ENCODE data around the gene GCN1. TPM values are rescaled to one million over a fixed set of nuclear protein-coding genes. Genes with fewer than 3 reads are reported as not detected.
"Not testable (repeated sequence)": the region's sequence is repeated elsewhere in the genome, so short reads cannot be mapped to it uniquely, and the experiment has no call there.

The GCN1 gene
- total and polyA plus RNA-seq, 10 of the 15 experiments (the other 5 are each of a cell fraction or from before 2014, with no cell fraction given), result 10.8 to 150 (median 58.3) TPM

GRCh38 chr12:120196817-120197541, 2.5 kb upstream of the GCN1 start:
- intact Hi-C loops (cut with micrococcal nuclease; ENCODE audit: unreplicated experiment), result loop anchor here (10.0 kb wide), 1 partner anchor 212 kb away; the partner anchor contains the start of gene BICDL1
- CTCF ChIA-PET, result interaction anchor here (0.6 to 5.6 kb wide), 6 partner anchors 31 to 321 kb away, joined by 3 to 61 read pairs (median 3); partner anchors contain the start of genes PXN and RAB35
- H3K9ac ChIP-seq (ENCODE audit: control insufficient read depth, insufficient read depth, low read length), result peak overlapping the region; percentile 37
- H3K27ac ChIP-seq (ENCODE audit: control insufficient read depth, insufficient read depth); H3K27me3 ChIP-seq (replicated peaks in 1 of 2; ENCODE audit: control insufficient read depth in 2 of 2, insufficient read depth in 2 of 2, low read length in 1 of 2); ATAC-seq; in situ Hi-C loops (cut with MboI); H3K9me3 ChIP-seq (replicated peaks; ENCODE audit: control insufficient read depth, insufficient read depth, low read length); H4K20me1 ChIP-seq (ENCODE audit: control insufficient read depth, insufficient read depth); FAIRE-seq; DNase-seq (ENCODE audit: low read depth, low spot score); H2AFZ ChIP-seq (ENCODE audit: control insufficient read depth, low read depth, low read length): not testable (repeated sequence)
- peak; percentile 71 for TF ChIP-seq POLR2AphosphoS5 (IDR thresholded peaks at IDR 0.05; ENCODE audit: low read length)
- 0 out of 3 replicates have a peak, but pooled peaks have one; percentile 3 for TF ChIP-seq POU2F2 (IDR thresholded peaks at IDR 0.05; ENCODE audit: borderline replicate concordance, low read depth, low read length)
- TF ChIP-seq POLR2A (IDR thresholded peaks at IDR 0.05; ENCODE audit: low read depth, low read length), result 0 out of 2 replicates have a peak, but pooled peaks have one; percentile 26
- TF ChIP-seq BACH1 (IDR thresholded peaks at IDR 0.05; ENCODE audit: borderline replicate concordance), result peak; percentile 37; the same call in 1 of the 2 replicates
- 0 out of 2 replicates have a peak, but pooled peaks have one; percentile 3 for TF ChIP-seq SPI1 (IDR thresholded peaks at IDR 0.05; ENCODE audit: borderline replicate concordance, insufficient read depth, low read depth, low read length)
- peak; percentile 22; the same call in 1 of the 2 replicates for TF ChIP-seq CBFB (IDR thresholded peaks at IDR 0.05; ENCODE audit: low read depth)
- POLR2A ChIA-PET, result interaction anchor here (1.0 to 3.1 kb wide), 5 partner anchors 30 to 82 kb away, joined by 3 to 9 read pairs (median 6); partner anchors contain the start of gene RAB35
- peak overlapping the region; percentile 24 for H3K4me2 ChIP-seq (ENCODE audit: control insufficient read depth, insufficient read depth)
- peak overlapping the region; percentile 40; the same call in 1 of the 2 replicates for H3K4me3 ChIP-seq
- SMC1A ChIA-PET (ENCODE audit: uncharacterized antibody, unreplicated experiment), result interaction anchor here (0.6 to 2.2 kb wide), 9 partner anchors 29 to 258 kb away, joined by 3 to 8 read pairs (median 4); partner anchors contain the start of gene RAB35
- RAD21 ChIA-PET (ENCODE audit: unreplicated experiment), result interaction anchor here (0.6 to 1.8 kb wide), 5 partner anchors 29 to 1344 kb away, joined by 3 to 6 read pairs (median 4); no protein-coding TSS in a partner anchor
- peaks cover 26% of the 10 kb centered on the region for H3K4me1 ChIP-seq (ENCODE audit: control insufficient read depth, insufficient read depth, low read length)
- H3K79me2 ChIP-seq (ENCODE audit: control insufficient read depth, insufficient read depth, low read length), result peaks cover 79% of the 10 kb centered on the region
- BruUV-seq (replicated peaks), result TSS peak; percentile 15
- H3K36me3 ChIP-seq (ENCODE audit: control insufficient read depth in 2 of 2, insufficient read depth in 2 of 2, low read length in 1 of 2), result peaks cover 10 to 24% of the 10 kb centered on the region in 2 experiments
- 35% methylated on average over 7 of the region's 7 CpGs for WGBS (ENCODE audit: insufficient coverage, insufficient replicate concordance, low lambda C conversion rate, missing lambda C conversion rate)
